GM12872 (cell line): Measurements from ENCODE around the gene OR2T35.

Source experiments
- CTCF ChIP-seq: IDR thresholded peaks from 3 replicates; pipeline ENCODE4 v1.5.1; 2011; ENCODE audit warnings: low read depth, mild to moderate bottlenecking, low read length, moderate library complexity; ENCODE audit not compliant: insufficient read depth

Gene OR2T35

GRCh38 chr1:248597589-248597988, 47.5 kb downstream of the OR2T35 start, which contains the start of gene OR2T10:
Gene OR2T10, minus strand, starts transcription at chr1:248597700. Its CDS starts 3,932 bp downstream, at chr1:248593768.
- no peak for TF ChIP-seq CTCF

GRCh38 chr1:248596615-248597014, 48.5 kb downstream of the OR2T35 start:
- TF ChIP-seq CTCF: no peak

- no peak for TF ChIP-seq CTCF
These were observed 51.9 kb downstream of the OR2T35 start for GRCh38 chr1:248593226-248593625.

- no peak for TF ChIP-seq CTCF
These were observed 52.4 kb downstream of the OR2T35 start for GRCh38 chr1:248592655-248593054.

- no peak for TF ChIP-seq CTCF
These were observed 55.0 kb downstream of the OR2T35 start for GRCh38 chr1:248590055-248590454.

GRCh38 chr1:248589334-248589733, 55.7 kb downstream of the OR2T35 start:
- no peak for TF ChIP-seq CTCF
